SH-SY5Y (cell line): ENCODE data around the gene RAD51B.

Source experiments
- GATA2 ChIP-seq: IDR thresholded peaks from 2 replicates; pipeline ENCODE4 v1.6.1; 2011; ENCODE audit warnings: mild to moderate bottlenecking, low read depth, low read length
- GATA3 ChIP-seq: IDR thresholded peaks from 2 replicates; pipeline ENCODE4 v1.6.1; 2011; ENCODE audit warnings: low read depth, mild to moderate bottlenecking, low read length, moderate library complexity

DNA sequence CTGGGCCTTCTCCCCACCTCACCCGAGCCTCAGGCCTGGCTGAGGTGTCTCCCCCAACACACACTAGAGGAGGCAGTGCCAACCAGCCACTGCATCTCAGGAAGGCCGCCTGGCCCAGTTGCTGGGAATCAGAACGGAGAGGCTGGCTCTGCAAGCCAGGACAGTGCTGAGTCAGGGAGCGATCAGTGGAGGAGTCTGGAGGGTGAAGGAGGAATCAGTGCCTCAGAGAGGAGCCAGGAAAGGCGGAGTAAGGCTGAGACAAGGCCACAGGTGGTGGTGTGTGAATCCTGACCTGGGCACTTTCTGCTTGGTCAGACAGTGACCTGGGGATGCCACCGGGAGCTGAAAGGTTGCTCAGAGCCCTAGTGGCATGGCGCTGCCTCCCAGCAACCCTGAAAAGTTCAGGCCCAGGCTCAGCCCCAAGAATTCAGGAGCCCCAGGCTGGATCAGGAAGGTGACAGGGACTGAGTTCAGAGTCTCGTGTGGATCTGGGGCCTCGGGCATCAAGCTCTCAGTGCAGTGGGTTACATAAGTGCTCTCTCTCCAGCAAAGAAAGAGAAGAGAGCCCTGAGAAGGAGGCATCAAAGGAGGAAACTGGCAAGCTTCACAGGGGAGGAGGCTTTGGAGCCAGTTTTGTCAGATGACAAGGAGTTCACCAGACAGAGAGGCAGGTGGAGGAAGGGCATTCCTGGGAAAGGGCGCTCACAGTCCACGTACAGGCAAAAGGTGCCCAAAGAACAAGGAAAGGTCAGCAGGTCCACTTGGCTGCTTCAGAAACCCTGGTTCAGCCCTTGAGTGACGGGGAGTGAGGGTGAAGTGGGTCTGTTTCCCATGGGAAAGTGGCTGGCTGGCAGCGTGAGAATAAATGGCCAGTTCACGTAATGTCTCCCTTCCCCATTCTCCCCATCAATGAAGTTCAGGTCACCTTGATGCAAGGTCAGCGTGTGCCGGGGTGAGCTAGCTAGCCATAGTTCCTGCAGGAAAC lies 885.4 kb downstream of the RAD51B start:
- no peak for TF ChIP-seq GATA3
- TF ChIP-seq GATA2: no peak
